T47D (cell line): Measurements from ENCODE around the gene ABCA2.

Source experiments
- DNase-seq, 2 experiments: peaks; one replicate each; pipeline versions ENCODE4 v3.0.0 to v3.0.0-alpha.2; 2011 to 2012; ENCODE audit warnings: low read depth in 1 of 2, low spot score in 1 of 2
- JUND ChIP-seq: IDR thresholded peaks from 2 replicates; pipeline ENCODE4 v1.6.1; 2012; ENCODE audit warnings: low read depth
- in situ Hi-C: cut with HindIII; loops from 2 replicates; pipeline ENCODE4 v1.10.0; 2016; ENCODE audit warnings: low sequenced_read_pairs, low pct_unique_long_range_greater_than_20kb

The ABCA2 gene

DNA sequence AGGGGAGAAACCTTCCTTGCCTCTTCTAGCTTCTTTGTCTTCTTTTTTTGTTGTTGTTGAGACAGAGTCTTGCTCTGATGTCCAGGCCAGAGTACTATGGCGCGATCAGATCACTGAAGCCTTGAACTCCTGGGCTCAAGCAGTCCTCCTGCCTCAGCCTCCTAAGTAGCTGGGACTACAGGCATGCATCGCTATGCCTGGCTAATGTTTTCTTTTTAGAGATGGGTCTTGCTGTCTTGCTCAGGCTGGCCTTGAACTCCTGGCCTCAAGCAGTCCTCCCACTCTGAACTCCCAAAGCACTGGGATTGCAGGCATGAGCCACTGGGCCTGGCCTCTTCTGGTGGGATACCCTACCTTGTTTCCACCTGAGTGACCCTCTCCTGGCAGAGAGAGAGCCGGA, 39.2 kb downstream of the ABCA2 start:
- DNase-seq = no peak
- TF ChIP-seq JUND = no peak
- in situ Hi-C loops = no loop called here

DNA sequence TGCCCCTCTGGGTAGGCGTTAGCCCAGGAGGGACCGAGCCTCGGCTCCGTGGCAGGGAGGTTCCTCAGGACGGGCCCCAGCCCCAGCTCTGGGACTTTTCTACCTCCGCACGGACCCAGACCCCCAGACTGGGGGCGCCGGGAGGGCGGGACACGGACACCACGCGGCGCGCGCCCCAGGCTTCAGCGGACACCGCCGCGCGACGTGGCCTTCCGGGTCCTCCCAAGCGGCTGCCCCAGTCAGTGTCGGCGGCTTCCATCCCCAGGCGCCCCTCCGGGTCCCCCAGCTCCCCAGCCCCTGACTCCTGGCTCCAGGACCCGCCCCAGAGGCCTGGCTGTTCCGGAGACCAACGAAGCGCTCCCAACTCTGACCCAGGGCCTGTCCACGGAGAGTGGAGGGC, 42.2 kb downstream of the ABCA2 start:
- in situ Hi-C loops = no loop called here
- DNase-seq = no peak
- no peak for TF ChIP-seq JUND

DNA sequence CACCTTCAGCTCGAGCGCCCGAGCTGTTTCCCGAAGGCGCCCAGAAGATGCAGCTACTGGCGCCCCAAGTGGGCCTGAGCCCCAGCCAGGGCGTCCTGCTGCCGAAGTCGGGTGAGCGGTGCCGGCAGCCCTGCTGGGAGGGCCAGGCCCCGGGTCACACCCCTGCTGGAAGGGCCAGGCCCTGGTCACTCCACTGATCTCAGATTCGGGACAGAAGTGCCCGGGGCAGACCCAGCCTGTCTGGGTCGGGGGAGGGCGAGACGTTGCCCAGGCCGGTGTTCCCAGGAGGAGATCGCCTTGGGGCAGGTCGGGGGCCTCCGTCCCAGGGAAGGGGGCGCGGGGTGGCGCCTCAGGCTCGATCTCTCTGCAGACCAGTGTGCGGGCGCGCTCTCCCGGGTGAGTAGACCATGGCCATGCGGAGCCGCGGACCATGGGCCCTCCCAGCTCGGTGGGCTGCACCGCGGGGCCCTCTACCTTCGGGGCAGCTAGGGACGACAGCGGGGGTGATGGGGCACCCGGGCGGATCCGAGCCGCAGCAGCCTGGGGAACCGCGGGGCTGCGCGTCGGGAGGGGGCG, 42.9 kb downstream of the ABCA2 start:
- DNase-seq = no peak
- in situ Hi-C loops = no loop called here

DNA sequence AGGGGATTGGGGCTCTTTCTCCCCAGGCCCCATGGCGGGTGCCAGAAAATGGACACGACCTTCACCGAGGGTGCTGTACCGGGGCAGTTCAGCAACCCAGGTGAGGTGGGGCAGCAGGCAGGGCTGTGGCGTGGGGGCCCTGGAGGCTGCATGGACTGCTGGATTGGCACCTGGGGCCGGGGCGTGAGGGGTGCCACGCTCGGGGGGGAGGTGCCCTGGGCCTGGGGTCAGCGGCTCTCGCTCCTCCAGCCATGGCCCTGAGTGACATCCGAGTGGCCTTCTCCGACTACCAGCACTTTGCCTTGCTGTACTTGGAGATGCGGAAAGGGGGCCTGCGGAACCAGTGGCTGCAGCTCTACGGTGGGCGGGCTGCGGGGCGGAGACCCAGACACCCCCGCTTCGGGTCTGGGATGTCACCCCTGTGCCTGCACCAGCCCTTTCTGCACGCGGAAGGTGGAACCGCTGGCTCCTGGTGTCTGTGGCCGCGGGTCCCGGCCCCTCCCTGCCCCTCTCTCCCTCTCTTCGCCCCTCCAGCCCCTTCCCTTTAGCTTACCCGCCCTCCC, 43.5 kb downstream of the ABCA2 start:
- in situ Hi-C loops = no loop called here
- no peak for TF ChIP-seq JUND
- no peak for DNase-seq

More for the DNA sequence above, 42.9 kb downstream of the ABCA2 start:
- no peak for TF ChIP-seq JUND

DNA sequence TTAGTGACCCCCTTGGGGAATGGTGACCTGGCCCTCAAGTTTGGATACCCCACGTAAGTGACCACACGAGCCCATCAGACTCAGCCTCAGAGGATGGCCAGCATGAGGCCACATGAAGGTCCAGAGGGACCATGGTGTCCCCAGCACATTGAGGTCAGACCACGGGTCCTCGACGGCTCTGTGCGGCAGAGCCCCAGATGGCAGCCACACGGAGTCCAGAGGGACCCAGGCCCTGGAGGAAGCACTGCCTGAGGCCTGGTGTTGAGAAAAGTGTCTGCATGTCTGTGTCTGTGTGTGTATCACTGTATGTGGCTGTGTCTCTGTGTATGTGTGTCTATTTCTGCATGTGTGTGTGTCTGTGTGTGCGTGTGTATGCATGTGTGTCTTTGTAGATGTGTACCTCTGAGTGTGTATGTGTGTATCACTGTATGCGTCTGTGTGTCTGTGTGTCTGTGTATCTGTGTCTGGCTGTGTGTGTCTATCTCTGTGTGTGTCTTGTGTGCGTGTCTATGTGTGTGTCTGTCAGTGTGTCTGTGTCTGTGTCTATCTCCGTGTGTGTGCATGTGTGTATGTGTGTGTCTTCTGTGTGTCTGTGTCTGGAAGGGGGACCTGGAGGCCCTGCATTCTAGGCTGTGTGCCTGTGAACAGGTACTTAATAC, 44.3 kb downstream of the ABCA2 start:
- in situ Hi-C loops = no loop called here
- DNase-seq = no peak
- no peak for TF ChIP-seq JUND

DNA sequence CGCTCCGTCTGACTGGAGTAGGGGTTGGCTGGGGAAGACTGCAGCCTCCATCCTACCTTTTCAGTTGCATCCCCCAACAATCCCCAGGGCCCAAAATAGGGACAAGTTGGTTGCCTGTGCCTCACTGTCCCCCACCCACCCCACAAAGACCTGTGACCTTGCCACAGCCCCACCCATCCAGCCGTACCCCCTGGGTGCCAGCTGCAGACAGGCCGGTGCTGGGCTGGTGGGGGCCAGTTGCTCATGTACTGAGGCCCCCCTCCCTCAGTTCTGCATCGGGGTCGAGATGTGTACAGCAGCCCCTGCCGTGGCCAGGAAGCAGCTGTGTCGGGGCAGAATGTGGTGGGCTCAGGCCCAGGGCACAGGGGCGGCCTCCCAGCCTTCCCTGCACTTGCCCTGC, 44.9 kb downstream of the ABCA2 start:
- TF ChIP-seq JUND = no peak
- no peak for DNase-seq
- in situ Hi-C loops = no loop called here

DNA sequence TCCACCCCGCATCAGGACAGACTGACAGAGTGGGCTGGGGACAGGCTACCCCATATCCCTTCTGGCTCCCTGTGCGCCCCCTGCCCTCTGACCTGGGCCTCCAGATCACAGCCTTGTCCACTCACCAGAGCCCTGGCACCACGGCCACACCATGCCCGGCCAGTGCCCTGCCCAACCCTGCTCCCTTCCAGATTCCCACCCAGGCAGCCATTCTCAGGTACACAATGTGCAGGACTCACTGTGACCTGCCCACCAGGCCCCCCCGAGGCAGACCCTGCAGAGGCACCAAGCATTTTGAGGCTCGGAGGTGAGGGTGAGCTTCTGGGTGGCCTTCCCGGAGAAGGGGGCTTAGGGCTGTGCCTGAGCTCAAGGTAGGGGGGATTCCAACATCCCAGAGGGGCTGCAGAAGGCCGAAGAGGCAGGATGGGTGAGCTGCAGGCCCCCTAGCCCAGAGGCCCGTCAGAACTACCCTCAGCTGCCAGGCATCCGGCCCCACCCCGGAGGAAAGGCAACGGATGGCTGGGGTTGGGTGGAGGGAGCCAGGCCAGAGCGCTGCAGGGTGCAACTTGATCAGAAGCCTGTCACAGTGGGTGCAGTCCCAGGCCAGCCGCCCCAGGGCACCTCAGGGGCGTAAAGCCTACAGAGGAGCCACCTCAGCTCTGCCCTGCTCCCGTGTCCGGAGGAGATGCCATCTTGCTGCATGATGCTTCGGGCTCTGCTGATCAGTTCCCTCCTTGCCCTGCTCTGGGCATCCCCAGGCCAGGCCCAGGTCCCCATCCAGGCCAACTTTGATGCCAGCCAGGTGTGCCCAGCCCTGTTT, 45.6 kb downstream of the ABCA2 start, which contains the start of gene LCNL1:
TSS of gene LCNL1 (plus strand) at position 762 of the 820 bp plus-strand sequence. CDS start 594 bp downstream, outside the sequence.
- in situ Hi-C loops = no loop called here
- TF ChIP-seq JUND = no peak
- DNase-seq = no peak

DNA sequence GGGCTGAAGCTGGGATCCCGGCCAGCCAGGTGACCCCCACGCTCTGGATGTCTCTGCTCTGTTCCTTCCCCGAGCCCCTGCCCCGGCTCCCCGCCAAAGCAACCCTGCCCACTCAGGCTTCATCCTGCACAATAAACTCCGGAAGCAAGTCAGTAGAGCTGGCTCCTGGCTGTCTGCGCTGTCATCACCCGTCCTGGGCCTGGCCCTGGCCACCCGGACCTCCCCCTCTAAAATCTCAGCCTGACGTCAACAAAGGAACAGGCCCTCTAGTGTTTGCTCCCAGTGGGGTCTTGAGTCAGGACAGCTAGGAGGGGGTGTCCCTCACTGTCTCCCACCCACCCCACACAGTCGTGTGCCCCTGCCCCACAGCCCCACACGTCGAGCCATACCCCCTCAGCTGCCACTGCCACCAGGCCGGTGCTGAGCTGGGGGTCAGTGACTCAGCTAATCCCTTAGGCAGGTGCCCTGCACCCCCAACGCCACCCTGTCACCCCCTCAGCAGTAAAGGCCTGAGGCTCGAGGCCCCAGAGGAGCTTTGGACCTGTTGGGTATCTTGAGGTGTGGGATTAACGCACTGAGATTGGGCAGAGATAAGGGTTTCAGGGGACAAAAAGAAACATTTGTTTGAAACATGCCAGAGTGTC, 46.3 kb downstream of the ABCA2 start:
- no peak for TF ChIP-seq JUND
- in situ Hi-C loops = no loop called here
- no peak for DNase-seq

DNA sequence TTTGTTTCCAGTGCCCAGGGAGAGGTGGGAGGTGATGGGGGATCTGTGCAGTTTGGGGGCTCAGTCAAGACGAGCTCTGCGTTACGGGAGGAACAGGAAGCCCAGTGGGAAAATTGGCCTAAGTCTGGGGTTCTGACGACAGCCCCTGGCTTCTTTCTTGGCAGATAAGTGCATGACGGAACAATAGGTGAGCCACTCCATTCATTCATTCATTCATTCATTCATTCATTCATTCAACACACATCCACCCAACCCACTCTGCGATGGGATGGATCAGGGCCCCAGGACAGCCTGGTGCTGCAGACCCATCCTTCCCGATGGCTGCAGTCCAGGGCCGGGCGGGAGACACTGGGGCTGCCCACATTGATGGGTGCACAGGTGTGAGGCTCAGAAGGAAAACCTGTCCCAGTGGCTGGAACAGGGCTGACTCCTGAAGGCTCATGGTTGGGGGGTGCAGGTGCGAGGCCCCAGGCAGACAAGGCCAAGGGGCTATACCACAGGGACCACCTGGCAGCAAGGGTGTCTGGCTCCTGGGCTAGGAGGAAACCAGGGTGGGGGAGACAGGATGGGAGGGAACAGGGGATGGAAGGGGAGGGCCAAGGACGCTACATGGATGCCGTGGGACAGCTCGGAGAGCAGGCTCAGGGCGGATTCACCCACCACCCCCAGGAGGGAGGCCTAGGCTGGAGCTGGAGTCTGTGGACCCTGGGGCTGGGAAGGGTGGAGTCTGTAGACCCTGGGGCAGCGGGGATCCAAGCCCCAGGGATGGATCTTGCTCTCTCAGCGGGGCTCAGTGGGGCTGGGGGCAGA, 47.2 kb downstream of the ABCA2 start:
- DNase-seq = no peak
- in situ Hi-C loops = no loop called here
- TF ChIP-seq JUND = no peak

DNA sequence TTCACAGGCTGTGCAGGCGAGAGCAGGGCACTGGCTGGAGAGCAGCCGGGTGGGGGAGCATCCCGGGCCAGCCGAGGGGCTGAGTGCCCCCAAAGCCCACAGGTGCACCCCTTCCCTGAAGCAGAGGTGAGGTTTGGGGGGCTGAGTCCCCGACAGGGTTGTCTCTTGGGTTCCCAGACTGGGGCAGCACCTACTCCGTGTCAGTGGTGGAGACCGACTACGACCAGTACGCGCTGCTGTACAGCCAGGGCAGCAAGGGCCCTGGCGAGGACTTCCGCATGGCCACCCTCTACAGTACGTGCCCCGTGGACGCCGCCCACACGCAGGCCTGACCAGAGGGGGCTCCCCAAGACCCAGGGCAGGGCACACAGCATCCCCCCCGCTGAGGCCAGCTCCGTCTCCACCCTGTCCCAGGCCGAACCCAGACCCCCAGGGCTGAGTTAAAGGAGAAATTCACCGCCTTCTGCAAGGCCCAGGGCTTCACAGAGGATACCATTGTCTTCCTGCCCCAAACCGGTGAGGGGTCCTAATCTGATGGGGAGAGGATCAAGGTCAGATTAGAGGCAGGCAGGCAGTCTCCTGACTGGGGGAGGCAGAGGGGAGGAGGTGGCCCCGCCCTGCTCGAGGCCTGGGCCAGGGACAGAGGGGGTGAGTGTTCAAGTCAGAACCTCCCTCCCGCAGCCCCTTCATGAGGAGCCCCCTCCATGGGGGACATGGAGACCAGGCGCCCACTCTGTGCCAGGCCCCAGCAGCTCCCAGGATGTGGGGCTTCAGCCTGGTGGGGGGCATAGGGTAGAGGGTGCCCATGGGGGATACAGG, 48.1 kb downstream of the ABCA2 start:
- in situ Hi-C loops = no loop called here

More for the DNA sequence above, 48.1 kb downstream of the ABCA2 start:
- no peak for TF ChIP-seq JUND
- no peak for DNase-seq
